LNCaP clone FGC (cell line): ENCODE measurements around the gene RGPD3.
A peak's percentile ranks its signal among the peaks of the same experiment; 100 is the strongest.
"Not testable (repeated sequence)": the region's sequence is repeated elsewhere in the genome, so short reads cannot be mapped to it uniquely, and the experiment has no call there.

Source experiments
- DNase-seq: peaks from one replicate; pipeline ENCODE4 v3.0.0-alpha.2; 2011; ENCODE audit warnings: low read depth
- H3K4me3 ChIP-seq: 2 replicates; pipeline ENCODE4 v1.5.1; 2011; ENCODE audit warnings: mild to moderate bottlenecking, low read depth, low read length, control low read depth
- TF ChIP-seq, protein P1 (sequence below): IDR thresholded peaks from 2 replicates; pipeline ENCODE4 v1.5.1; 2012; ENCODE audit warnings: mild to moderate bottlenecking; ENCODE audit not compliant: control insufficient read depth, insufficient read depth; ENCODE audit errors: extremely low read depth

RGPD3 gene

DNA sequence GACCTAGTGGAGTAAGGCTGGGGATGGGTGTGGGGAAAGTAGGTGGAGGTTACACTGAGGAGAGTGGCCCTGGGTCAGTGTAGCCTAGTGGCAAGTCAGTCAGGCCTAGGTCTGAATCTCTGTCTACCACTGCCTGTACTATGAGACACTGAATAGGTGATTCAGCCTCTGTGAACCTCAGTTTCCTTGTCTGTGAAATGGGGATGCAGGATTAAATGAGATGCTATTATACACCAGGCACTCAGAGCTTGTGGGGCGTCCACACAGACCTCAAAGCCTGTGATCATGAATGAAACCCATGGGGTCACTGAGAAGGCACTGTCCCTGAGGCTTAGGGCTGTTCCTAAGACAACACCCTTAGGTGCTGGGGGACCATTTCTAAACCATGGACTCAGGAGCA is 30.3 kb upstream of the RGPD3 start:
- not testable (repeated sequence) for DNase-seq, H3K4me3 ChIP-seq

DNA sequence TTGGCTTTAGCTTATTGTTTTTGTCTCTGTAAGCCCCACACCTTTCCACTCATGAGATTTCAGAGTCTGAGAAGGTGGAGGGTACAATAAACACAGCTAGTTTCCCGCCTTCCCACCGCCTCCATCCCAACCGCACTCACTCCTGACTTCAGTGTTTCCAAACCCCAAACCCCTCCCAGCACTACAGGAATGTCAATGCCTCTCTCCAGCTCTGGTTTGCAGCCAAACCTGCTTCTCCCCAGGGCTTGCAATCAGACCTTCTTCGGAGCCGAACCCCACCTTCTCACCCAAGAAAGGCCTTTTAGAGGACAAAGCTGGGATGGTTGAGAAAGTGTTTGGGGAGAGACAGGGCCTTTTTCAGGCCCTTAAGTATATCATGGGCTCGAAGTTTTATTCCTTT is 24.7 kb upstream of the RGPD3 start:
- not testable (repeated sequence) for H3K4me3 ChIP-seq, DNase-seq

DNA sequence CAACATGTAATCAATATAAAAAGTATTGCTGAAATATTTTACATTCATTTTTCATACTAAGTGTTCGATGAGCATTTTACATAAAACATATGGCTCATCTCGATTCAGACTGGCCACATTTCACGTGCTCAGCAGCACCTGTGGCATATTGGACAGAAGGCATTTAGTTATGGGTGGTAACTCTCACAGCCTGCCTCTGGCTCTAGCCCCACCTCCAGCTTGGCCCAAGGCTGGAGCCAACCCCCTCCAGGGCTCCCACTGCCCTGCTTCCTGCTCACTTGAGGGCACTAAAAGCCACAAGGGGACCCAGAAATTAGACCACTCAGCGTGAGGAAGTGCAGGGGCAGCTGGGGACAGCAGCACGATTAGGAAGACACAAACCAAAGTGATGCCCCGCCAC is 24.2 kb upstream of the RGPD3 start:
- not testable (repeated sequence) for H3K4me3 ChIP-seq, DNase-seq

DNA sequence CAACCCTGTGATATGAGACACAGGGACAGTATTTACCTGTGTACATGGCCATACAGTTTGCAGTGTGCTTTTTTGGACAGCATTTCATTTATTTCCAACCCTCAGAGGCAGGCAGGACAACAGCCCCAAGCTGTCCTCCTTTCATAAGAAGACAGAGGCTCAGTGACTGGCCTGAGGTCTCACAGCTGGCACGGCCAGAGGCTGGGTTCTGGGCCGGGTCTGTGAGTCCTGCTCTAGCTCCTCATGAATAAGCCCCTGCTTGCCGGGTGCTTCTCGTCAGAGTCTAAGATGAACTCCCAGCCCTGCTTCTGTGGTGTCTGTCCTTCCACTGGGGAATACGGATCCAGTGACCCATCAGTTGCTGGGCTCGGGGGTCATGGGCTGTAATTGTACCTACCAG is 21.5 kb upstream of the RGPD3 start:
- DNase-seq, H3K4me3 ChIP-seq: not testable (repeated sequence)

DNA sequence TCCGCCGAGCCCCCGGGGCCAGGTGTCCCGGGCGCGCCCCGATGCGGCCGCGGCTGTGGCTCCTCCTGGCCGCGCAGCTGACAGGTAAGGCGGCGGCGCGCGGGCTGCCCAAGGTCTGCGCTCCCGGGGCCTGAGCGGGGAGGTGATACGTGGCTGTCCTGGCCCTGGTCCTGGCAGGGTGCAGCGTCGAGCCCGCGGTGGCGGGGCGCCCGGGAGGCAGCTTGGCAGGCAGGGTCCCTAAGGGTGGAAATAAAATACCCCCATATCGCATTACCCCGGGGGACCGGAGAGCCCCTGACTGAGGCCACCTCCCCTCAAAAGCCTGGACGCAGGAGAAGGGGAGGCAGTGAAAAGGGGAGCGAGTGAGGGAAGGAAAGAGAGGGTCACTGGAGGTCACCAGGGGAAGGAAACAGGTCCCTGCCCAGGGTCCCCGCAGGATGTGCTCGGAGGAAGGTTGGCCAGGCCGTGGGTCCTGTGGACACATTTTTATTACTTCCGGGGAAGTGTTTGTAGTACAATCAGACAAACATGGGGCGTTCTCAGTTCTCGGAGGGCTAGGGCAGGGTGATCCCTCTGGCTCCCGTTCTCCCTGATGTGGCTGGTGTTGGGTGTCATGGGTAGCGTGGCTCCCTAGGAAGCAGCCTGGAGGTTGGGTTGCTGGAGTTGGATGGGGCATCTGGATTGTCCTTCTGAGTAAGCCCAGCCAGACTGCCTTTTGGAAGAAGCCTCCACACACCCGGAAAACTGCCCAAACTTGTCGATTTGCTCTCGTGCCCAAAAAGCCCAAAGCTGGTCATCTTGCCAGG is 19.4 kb upstream of the RGPD3 start:
- not testable (repeated sequence) for H3K4me3 ChIP-seq, DNase-seq

DNA sequence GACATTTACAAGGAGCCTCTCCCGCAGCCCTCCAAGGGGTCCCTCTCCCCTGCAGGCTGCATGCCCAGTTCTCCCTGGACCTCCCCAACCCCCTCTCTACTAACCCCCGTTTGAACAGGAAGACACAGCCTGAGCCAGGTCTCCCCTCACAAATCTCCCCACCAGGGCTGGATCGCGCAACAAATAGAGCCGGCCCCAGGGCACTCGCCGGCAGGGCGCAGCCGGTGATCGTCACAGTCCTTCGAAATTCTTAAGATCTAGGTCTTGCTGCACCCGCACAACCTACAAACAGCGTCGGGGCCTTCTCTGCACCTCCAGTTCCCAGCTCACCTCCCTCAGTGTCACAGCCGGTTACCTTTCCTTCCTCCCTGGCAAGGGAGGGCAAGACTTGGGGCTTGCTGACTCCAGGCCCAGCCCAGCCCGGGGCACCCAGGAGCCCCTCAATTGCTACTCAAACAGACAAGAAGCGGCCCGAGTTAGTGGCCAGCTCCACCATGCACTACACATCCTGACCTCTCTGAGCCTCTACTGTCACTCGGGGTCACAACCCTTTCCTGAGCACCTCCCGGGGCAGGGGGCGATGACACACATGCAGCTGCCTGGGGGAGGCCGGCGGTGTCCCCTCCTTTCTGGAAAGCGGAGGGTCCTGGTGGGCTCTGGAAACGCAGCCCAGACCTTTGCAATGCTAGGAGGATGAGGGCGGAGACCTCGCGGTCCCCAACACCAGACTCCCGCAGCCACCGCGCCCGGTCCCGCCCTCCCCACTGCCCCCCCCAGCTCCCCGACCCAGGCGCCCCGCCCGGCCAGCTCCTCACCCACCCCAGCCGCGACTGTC is 18.6 kb upstream of the RGPD3 start, which contains the start of gene CD8B2:
CD8B2 (plus strand) TSS at position 814 of the 835 bp plus-strand sequence. CDS start 63 bp downstream, outside the sequence.
- H3K4me3 ChIP-seq, result not testable (repeated sequence)

DNA sequence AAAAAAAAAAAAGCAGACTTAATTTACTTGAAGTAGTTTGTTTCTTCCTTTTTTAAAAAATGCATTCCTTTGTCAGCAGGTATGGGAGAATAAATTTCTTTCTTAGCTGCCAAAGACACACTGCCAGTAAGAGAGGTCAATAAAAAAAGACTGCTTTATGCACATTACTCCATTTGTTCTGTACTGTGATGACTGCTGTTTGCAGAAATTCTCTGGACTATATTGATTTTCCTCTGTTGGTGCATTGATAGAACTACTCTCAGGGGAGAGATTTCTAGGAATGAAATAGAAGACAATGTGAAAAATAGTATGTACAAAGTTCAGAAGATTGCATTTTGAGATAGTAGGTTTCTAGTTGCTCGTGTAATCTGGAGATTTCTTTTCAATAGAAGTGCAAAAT is 11.3 kb upstream of the RGPD3 start:
- not testable (repeated sequence) for H3K4me3 ChIP-seq

More for the DNA sequence above, 18.6 kb upstream of the RGPD3 start, which contains the start of gene CD8B2:
- DNase-seq, result not testable (repeated sequence)

DNA sequence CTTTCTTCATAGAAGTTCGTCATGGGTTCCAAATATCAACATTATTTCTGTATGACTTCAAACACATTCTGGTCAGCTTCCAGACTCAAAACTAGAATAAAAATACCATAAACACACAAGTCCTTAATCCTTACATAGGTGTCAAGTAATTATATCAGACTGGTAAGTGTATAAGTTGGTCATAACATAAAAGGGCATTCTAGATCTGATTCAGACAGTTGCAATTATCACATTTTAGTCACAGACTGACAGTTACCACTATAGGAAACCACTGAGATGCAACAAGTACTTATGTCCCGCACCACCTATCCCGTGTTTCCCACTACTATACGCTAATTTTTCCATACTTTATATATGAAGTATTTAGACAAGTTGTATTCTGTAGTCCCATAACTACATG is 9.4 kb upstream of the RGPD3 start:
- DNase-seq, H3K4me3 ChIP-seq: not testable (repeated sequence)

More for the DNA sequence above, 11.3 kb upstream of the RGPD3 start:
- DNase-seq, result not testable (repeated sequence)

DNA sequence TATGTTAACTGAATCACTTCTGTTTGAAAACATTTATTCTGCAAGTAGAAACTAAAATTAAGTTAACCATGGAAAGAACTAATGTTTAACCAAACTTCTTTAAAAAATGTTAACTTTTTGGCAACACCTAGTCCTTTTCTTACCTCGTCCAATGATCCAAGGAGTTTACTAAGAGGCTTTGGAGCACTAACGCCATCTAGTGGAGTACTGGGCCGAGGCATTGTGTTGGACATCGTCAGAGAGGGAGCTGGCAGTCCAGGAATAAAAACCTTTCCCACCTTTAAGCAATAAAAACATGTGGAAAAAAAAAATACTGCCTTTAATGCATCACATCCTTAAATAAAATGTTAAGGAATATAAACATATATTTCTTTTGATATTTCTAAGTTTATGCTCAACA is 2.4 kb upstream of the RGPD3 start:
- TF ChIP-seq, protein P1, sequence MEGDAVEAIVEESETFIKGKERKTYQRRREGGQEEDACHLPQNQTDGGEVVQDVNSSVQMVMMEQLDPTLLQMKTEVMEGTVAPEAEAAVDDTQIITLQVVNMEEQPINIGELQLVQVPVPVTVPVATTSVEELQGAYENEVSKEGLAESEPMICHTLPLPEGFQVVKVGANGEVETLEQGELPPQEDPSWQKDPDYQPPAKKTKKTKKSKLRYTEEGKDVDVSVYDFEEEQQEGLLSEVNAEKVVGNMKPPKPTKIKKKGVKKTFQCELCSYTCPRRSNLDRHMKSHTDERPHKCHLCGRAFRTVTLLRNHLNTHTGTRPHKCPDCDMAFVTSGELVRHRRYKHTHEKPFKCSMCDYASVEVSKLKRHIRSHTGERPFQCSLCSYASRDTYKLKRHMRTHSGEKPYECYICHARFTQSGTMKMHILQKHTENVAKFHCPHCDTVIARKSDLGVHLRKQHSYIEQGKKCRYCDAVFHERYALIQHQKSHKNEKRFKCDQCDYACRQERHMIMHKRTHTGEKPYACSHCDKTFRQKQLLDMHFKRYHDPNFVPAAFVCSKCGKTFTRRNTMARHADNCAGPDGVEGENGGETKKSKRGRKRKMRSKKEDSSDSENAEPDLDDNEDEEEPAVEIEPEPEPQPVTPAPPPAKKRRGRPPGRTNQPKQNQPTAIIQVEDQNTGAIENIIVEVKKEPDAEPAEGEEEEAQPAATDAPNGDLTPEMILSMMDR, result peak; percentile 32; the same call in 1 of the 2 replicates
- not testable (repeated sequence) for H3K4me3 ChIP-seq, DNase-seq

DNA sequence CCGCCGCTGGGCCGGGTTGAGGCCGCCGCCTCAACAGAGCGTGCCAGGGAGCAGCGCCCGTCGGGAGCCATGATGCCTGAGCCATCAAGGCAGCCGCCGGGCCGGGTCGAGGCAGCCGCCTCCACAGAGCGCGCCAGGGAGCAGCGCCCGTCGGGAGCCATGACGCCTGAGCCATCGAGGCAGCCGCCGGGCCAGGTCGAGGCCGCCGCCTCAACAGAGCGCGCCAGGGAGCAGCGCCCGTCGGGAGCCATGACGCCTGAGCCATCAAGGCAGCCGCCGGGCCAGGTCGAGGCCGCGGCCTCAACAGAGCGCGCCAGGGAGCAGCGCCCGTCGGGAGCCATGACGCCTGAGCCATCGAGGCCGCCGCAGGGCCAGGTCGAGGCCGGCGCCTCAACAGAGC is 697 bp downstream of the RGPD3 start:
- not testable (repeated sequence) for DNase-seq, H3K4me3 ChIP-seq

DNA sequence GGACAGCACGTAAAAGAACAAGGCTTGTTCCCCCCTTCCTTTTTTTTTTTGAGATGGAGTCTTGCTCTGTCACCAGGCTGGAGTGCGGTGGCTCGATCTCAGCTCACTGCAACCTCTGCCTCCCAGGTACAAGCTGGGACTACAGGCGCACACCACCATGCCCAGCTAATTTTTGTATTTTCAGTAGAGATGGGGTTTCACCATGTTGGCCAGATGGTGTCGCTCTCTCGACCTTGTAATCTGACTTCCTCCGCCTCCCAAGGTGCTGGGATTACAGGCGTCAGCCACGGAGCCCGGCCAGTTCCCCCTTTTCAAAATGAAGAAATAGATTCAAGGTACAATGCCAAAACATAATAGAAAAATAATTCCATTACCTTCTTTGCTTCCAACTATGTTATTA is 6.3 kb downstream of the RGPD3 start:
- TF ChIP-seq, protein P1, result peak; percentile 30
- not testable (repeated sequence) for DNase-seq, H3K4me3 ChIP-seq

DNA sequence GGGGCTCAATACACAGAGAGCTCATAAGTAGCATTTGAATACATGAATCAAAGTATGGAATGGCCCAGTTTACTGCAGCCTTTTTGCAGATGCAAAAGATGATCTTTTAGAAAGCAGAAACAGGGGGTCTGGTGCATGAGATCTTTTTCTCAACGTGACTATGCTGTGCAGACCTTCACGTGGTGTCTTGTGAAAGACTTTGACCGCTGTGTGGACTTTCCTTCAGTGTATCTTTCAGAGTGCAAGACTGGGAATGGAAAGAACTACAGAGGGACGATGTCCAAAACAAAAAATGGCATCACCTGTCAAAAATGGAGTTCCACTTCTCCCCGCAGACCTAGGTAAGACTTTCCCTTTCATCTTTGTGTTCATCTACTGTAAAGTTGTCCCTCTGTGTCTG is 77.5 kb downstream of the RGPD3 start:
- DNase-seq, H3K4me3 ChIP-seq: not testable (repeated sequence)

DNA sequence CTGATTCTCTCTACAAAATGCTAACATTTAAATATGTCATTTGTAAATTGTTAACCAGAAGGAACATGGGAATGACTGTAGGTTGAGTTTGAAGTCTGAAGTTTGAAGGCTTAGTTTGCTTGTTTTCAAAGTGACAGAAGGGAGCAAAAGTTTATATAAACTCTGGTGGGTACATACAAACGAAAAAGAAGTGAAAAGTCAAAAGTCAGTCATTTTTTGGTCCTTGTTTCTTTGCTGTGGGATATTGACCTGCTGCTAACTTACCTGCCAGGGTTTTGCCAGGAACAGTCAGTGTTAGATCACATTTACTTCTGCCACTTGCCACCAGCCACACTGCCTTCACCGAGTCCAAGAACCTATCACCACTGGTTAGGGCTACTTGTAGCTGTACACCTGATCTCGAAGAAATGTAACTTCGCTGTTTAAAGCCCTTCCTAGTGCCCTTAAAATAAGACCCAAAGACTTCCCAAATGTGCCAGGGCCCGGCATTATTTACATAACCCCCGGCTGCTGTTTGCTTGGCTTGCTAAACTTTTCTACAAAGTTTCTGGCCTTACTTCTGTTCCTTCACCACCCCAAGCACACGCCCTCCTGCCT is 79.3 kb downstream of the RGPD3 start:
- H3K4me3 ChIP-seq, DNase-seq: not testable (repeated sequence)

DNA sequence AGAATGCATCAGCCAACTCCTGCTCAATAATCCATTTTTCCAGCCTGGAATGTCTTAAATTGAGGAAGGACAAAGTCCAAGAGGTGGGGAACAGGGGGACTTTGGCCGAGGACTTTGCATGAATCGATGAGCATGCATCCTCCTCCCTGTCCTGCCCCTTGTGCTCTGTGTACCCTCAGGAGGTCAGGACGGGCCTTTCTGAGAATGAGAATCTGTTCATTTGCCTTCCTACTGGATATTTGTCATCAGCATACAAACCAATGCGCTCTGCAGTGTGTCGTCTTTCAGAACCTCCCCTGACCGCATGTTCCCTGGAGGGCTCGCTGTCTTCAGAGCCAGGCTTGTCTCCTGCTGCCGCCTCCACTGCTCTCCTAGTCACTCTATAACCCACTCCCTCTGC is 83.7 kb downstream of the RGPD3 start:
- DNase-seq, H3K4me3 ChIP-seq: not testable (repeated sequence)

DNA sequence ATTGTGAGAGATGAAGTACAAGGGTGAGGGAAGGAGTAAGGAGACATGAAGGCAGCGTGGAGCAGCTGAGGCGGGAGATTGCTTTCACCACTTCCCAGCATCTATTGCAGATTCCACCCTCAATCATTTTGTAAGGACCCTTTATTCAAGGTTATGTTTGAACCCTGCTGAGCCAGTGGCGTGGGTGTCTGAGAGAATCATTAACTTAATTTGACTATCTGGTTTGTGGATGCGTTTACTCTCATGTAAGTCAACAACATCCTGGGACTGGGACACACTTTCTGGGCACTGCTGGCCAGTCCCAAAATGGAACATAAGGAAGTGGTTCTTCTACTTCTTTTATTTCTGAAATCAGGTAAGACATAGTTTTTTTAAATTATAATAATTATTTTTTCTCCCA is 86.3 kb downstream of the RGPD3 start:
- H3K4me3 ChIP-seq, DNase-seq: not testable (repeated sequence)

DNA sequence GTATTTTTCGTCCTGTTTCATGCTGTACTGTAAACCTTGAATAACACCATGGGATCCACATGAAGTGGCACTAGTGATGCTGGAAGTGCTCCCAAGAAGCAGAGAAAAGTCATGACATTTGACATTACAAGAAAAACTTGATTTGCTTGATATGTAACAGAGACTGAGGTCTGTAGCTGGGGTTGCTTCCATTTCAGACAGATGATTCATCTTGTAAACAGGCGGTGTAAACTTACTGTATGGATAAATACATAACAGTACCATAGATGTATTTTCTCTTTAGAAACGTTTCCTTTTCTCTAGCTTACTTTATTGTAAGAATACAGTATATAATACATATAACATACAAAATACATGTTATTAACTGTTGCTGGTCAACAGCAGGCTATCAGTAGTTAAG is 88.6 kb downstream of the RGPD3 start:
- not testable (repeated sequence) for DNase-seq, H3K4me3 ChIP-seq
